Spleen (tissue), 7 donors: ENCODE data around the gene NKAIN4.

Experiments used
- CTCF ChIP-seq, 11 experiments: fragments of 200-600 bp in 7 of 11; fragments of 450-650 bp in 4 of 11; sonication (generic) in 4 of 11; IDR thresholded peaks in 8 of 11; conservative IDR thresholded peaks in 3 of 11; 1 replicate in 7 of 11; 2 replicates in 4 of 11; pipeline versions ENCODE4 v1.4.0 to v1.8.0; 2016 to 2021; ENCODE audit warnings: antibody characterized with exemption in 11 of 11, inconsistent platforms in 4 of 11, mild to moderate bottlenecking in 1 of 11
- POLR2AphosphoS5 ChIP-seq, 3 donors: sonication (generic); formaldehyde crosslinking; IDR thresholded peaks; one replicate each; pipeline ENCODE4 v1.5.1; 2017; ENCODE audit warnings: antibody characterized with exemption in 3 of 3
- donor health status: DM: no; HTN: no; CAD: no; lungs with moderate emphysema.
- donor health status: DM: no; HTN: no; CAD: no.
- donor health status: DM: no; HTN: no; CAD: no.

DNA sequence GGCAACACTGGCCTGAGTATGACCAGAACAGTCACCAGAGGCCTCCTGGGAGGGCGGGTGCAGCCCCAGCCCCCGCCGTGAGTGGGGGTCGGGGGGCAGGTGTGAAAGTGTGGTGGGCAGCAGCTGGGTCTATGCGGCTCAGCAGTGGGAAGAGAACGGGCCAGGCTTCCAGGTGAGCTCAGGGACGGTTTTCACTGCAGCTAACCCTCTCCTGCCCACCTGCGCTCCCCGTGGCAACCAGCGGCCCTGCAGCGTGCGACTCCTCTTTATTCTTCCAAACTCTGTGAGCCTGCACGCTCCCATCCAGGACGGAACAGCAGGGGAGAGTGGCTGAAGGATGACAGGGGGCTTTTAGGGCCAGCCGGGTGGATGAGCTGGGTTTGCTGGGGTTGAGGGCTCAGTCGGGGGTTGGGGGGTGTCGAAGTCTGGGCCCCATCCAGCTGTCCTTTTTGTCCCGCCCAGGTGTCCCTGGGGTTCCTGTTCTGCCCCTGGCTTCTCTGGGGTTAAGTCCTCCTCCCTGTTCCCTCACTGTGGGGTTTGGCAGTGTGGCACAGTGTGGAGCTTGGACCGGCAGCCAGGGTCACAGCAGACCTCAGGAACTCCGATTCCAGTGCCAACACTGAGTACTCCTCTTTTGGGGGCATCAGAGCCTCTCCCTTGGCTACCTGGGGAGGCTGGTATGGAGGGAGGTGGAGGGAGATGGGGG, 19.4 kb downstream of the NKAIN4 start:
- TF ChIP-seq CTCF (IDR thresholded peaks at IDR 0.05 in 8 of 11, conservative IDR thresholded peaks at IDR 0.05 in 3 of 11), result peak in 1 of 11 experiments; percentile 6
- no peak for TF ChIP-seq POLR2AphosphoS5 (IDR thresholded peaks at IDR 0.05)
